Neuronal stem cell (in vitro differentiated cells): ENCODE measurements around the gene IQCB1.
"Not testable (repeated sequence)": the region's sequence is repeated elsewhere in the genome, so short reads cannot be mapped to it uniquely, and the experiment has no call there.

ENCODE experiments used
- DNase-seq: peaks from one replicate; pipeline ENCODE4 v3.0.0-alpha.2; 2013; ENCODE audit warnings: low spot score
- H2AFZ ChIP-seq: one replicate; pipeline ENCODE4 v1.6.1; 2013; ENCODE audit warnings: mild to moderate bottlenecking, low read length, inconsistent platforms
- H2AK5ac ChIP-seq: 2 replicates; pipeline ENCODE4 v1.6.1; 2013; ENCODE audit warnings: low read depth, mild to moderate bottlenecking, inconsistent platforms, low read length, moderate library complexity, mixed read lengths
- H2BK120ac ChIP-seq: 2 replicates; pipeline ENCODE4 v1.6.1; 2013; ENCODE audit warnings: low read depth, mild to moderate bottlenecking, inconsistent platforms, low read length, moderate library complexity, mixed read lengths
- H2BK12ac ChIP-seq: one replicate; pipeline ENCODE4 v1.6.1; 2013; ENCODE audit warnings: low read length, inconsistent platforms
- H2BK15ac ChIP-seq: 2 replicates; pipeline ENCODE4 v1.6.1; 2013; ENCODE audit warnings: mild to moderate bottlenecking, low read length, inconsistent platforms, mixed read lengths
- H2BK5ac ChIP-seq: one replicate; pipeline ENCODE4 v1.6.1; 2013; ENCODE audit warnings: inconsistent platforms, mild to moderate bottlenecking, low read length, moderate library complexity
- H3K14ac ChIP-seq: one replicate; pipeline ENCODE4 v1.6.1; 2013; ENCODE audit warnings: low read length, inconsistent platforms
- H3K18ac ChIP-seq: 2 replicates; pipeline ENCODE4 v1.6.1; 2013; ENCODE audit warnings: low read length, inconsistent platforms
- H3K23ac ChIP-seq: 2 replicates; pipeline ENCODE4 v1.6.1; 2013; ENCODE audit warnings: low read depth, mild to moderate bottlenecking, mixed read lengths, low read length, inconsistent platforms; ENCODE audit not compliant: poor library complexity
- H3K27ac ChIP-seq: replicated peaks from 3 replicates; pipeline ENCODE4 v1.5.1; 2013; ENCODE audit warnings: low read length, inconsistent platforms
- H3K27me3 ChIP-seq, 3 experiments: 2 replicates each; pipeline ENCODE4 v1.6.1; 2013; ENCODE audit warnings: low read length in 3 of 3, mild to moderate bottlenecking in 2 of 3, inconsistent platforms in 1 of 3, low read depth in 1 of 3, mixed read lengths in 1 of 3, moderate library complexity in 1 of 3; ENCODE audit not compliant: control insufficient read depth in 3 of 3, insufficient read depth in 3 of 3
- H3K36me3 ChIP-seq, 2 donors: replicated peaks in 1 of 2; 2 replicates each; pipeline ENCODE4 v1.6.1; 2013; ENCODE audit warnings: low read length in 2 of 2; ENCODE audit not compliant: control insufficient read depth in 2 of 2, insufficient read depth in 2 of 2
- H3K4ac ChIP-seq: 2 replicates; pipeline ENCODE4 v1.6.1; 2013; ENCODE audit warnings: inconsistent platforms, mild to moderate bottlenecking, low read length, moderate library complexity
- H3K4me1 ChIP-seq, 2 donors: 1 replicate in 1 of 2; 2 replicates in 1 of 2; pipeline ENCODE4 v1.6.1; 2013; ENCODE audit warnings: low read length in 2 of 2, low read depth in 1 of 2; ENCODE audit not compliant: control insufficient read depth in 2 of 2, insufficient read depth in 1 of 2
- H3K4me2 ChIP-seq: one replicate; pipeline ENCODE4 v1.6.1; 2013; ENCODE audit warnings: mild to moderate bottlenecking, low read length, inconsistent platforms; ENCODE audit not compliant: insufficient read depth, poor library complexity, severe bottlenecking
- H3K4me3 ChIP-seq, 2 donors: 2 replicates each; pipeline ENCODE4 v1.5.1; 2013; ENCODE audit warnings: low read length in 2 of 2, mild to moderate bottlenecking in 2 of 2, inconsistent platforms in 1 of 2, moderate library complexity in 1 of 2
- H3K79me1 ChIP-seq: one replicate; pipeline ENCODE4 v1.6.1; 2013; ENCODE audit warnings: low read depth, mild to moderate bottlenecking, inconsistent platforms, low read length, moderate library complexity
- H3K9ac ChIP-seq: one replicate; pipeline ENCODE4 v1.6.1; 2013; ENCODE audit warnings: mild to moderate bottlenecking, low read depth, low read length, inconsistent platforms; ENCODE audit not compliant: poor library complexity
- H3K9me3 ChIP-seq, 2 donors: replicated peaks in 1 of 2; 2 replicates each; pipeline versions ENCODE3 to v1.6.1; 2013; ENCODE audit warnings: low read length in 2 of 2, mild to moderate bottlenecking in 2 of 2, inconsistent platforms in 1 of 2, low read depth in 1 of 2, mixed read lengths in 1 of 2, moderate library complexity in 1 of 2; ENCODE audit not compliant: control insufficient read depth in 2 of 2, insufficient read depth in 1 of 2
- H4K8ac ChIP-seq: one replicate; pipeline ENCODE4 v1.6.1; 2013; ENCODE audit warnings: low read depth, mild to moderate bottlenecking, inconsistent platforms, low read length, moderate library complexity
- H4K91ac ChIP-seq: one replicate; pipeline ENCODE4 v1.6.1; 2013; ENCODE audit warnings: low read length, low read depth, mild to moderate bottlenecking, inconsistent platforms; ENCODE audit not compliant: poor library complexity
- WGBS, 2 donors: extraction: QIAGEN DNeasy Blood & Tissue Kit; methylation state at CpG; one replicate each; pipeline ENCODE4 v1.1.7; 2013; ENCODE audit warnings: missing lambda C conversion rate in 2 of 2, mixed read lengths in 1 of 2; ENCODE audit not compliant: insufficient read length in 2 of 2, insufficient replicate concordance in 1 of 2; ENCODE audit errors: extremely low coverage in 2 of 2; 5-methylcytosine and 5-hydroxymethylcytosine counted together

Gene IQCB1

DNA sequence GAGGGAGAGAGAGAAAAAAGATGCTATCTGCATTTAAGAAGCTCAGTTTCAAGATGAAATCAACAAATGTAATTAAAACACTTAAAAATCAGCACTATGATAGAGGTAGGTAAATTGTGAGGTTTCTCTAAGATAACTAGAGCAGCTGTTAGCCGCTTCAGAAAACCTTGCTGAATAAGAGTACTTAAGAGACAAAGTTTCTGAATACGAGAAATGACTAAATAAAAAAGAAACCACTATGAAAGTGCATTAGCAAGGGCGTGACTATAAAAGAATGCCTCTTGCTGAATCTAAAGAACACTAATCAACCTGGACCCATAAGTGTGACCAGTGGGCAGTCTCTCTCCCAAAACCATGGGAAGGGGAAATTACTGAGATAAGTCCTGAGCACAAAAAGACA, 41.8 kb downstream of the IQCB1 start:
- Histone ChIP-seq H3K4me1 (no peaks in the 10 kb centered on the region), H4K8ac (no peak overlapping the region), H3K18ac (no peak overlapping the region), H3K27ac (no peak overlapping the region), H3K4ac (no peak overlapping the region), H2BK15ac (no peak overlapping the region), H4K91ac (no peak overlapping the region), H2BK5ac (no peak overlapping the region), H2BK120ac (no peak overlapping the region), H3K9ac (no peak overlapping the region), H3K4me3 (no peak overlapping the region), H3K4me2 (no peak overlapping the region), H3K9me3 (no peaks in the 10 kb centered on the region), H2AK5ac (no peak overlapping the region), H3K14ac (no peak overlapping the region), H3K27me3 (no peaks in the 10 kb centered on the region), H3K23ac (no peak overlapping the region), H3K36me3 (peaks cover 0 to 96% of the 10 kb centered on the region in 2 donors), H2BK12ac (no peak overlapping the region), H2AFZ (no peak overlapping the region), H3K79me1 (no peaks in the 10 kb centered on the region)
- DNase-seq, result no peak
- no CpG with 5 or more reads among the region's 3 CpGs for WGBS, 2 donors

- Histone ChIP-seq H4K8ac (no peak overlapping the region), H2BK12ac (no peak overlapping the region), H3K14ac (no peak overlapping the region), H3K23ac (no peak overlapping the region), H2BK5ac (no peak overlapping the region), H3K4me2 (no peak overlapping the region), H3K27ac (no peak overlapping the region), H4K91ac (no peak overlapping the region), H2AK5ac (no peak overlapping the region), H3K79me1 (no peaks in the 10 kb centered on the region), H3K18ac (no peak overlapping the region), H3K27me3 (no peaks in the 10 kb centered on the region), H3K9ac (no peak overlapping the region), H3K9me3 (no peaks in the 10 kb centered on the region), H2AFZ (no peak overlapping the region), H3K4me1 (no peaks in the 10 kb centered on the region), H2BK15ac (no peak overlapping the region), H3K4ac (no peak overlapping the region), H3K36me3 (peaks cover 5 to 100% of the 10 kb centered on the region in 2 donors), H2BK120ac (no peak overlapping the region), H3K4me3 (no peak overlapping the region)
- no CpG with 5 or more reads among the region's 2 CpGs for WGBS, 2 donors
- no peak for DNase-seq
Observed at GRCh38 chr3:121786485-121786884, 48.4 kb downstream of the IQCB1 start.

GRCh38 chr3:121782784-121783183, 52.1 kb downstream of the IQCB1 start:
- H4K91ac ChIP-seq, H3K18ac ChIP-seq, DNase-seq, H2BK12ac ChIP-seq, H2BK5ac ChIP-seq, H3K9ac ChIP-seq, H2AFZ ChIP-seq, H3K4ac ChIP-seq, H3K27ac ChIP-seq, H3K14ac ChIP-seq, H3K4me1 ChIP-seq, H3K23ac ChIP-seq, H2BK120ac ChIP-seq, H3K27me3 ChIP-seq, H3K9me3 ChIP-seq, H3K4me3 ChIP-seq, H2AK5ac ChIP-seq, H3K79me1 ChIP-seq, H4K8ac ChIP-seq, H2BK15ac ChIP-seq, H3K4me2 ChIP-seq: not testable (repeated sequence)
- no CpG with 5 or more reads among the region's 8 CpGs for WGBS, 2 donors
- H3K36me3 ChIP-seq, result peaks cover 8 to 100% of the 10 kb centered on the region in 2 donors

DNA sequence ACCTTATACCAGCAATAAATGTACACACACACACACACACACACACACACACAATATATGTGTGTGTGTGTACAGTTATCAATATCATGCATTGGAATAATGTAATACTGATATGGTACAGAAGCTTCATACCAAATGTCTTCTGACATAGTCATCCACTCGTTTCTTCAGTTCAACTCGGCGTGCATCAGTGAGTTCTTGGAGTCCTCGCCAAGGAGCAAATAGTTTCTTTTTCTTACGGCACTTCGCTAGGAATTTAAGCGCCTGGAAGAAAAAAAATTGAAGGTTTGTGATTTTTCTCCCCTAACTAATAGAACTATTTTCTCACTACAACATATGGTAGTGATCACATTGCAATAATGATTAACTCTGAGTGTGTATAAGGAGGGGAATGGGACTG, 53.2 kb downstream of the IQCB1 start:
- Histone ChIP-seq H2BK15ac (no peak overlapping the region), H3K4ac (no peak overlapping the region), H4K8ac (no peak overlapping the region), H2BK120ac (no peak overlapping the region), H2AFZ (no peak overlapping the region), H2BK12ac (no peak overlapping the region), H3K4me3 (no peak overlapping the region), H3K79me1 (no peaks in the 10 kb centered on the region), H3K9me3 (no peaks in the 10 kb centered on the region), H3K23ac (no peak overlapping the region), H3K14ac (no peak overlapping the region), H3K4me1 (no peaks in the 10 kb centered on the region), H2AK5ac (no peak overlapping the region), H3K27me3 (no peaks in the 10 kb centered on the region), H4K91ac (no peak overlapping the region), H2BK5ac (no peak overlapping the region), H3K9ac (no peak overlapping the region), H3K27ac (no peak overlapping the region), H3K18ac (no peak overlapping the region), H3K4me2 (no peak overlapping the region), H3K36me3 (peaks cover 7 to 100% of the 10 kb centered on the region in 2 donors)
- no CpG with 5 or more reads among the region's 7 CpGs for WGBS, 2 donors
- no peak for DNase-seq
